ENCODE data around the gene DACT2. TPM values are rescaled to one million over a fixed set of nuclear protein-coding genes. Genes with fewer than 3 reads are reported as not detected.

Gene DACT2
- total RNA-seq, 1 experiment from 2014 or later, result 3.3 TPM

DNA sequence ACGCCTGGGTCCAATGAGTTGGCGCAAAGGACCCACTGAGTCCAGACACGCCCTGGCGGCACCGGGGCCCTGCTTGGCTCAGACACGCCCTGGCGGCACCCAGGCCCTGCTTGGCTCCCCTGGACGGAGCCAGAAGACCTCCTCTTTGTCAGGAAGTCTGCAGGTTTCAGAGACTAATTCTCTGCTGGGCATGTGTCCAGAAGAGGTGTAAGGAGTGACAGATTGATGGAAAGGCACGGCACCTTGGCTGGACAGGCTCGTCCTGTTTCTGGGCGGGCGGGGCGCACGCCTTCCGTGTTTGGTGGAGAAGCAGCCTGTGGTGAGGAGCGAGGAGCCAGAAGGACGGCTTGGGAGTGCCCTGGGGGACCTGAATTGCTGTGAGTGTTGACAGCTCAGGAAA, 23.1 kb upstream of the DACT2 start:
- POLR2A ChIA-PET, result no interaction called here
- ATAC-seq (no peak), DNase-seq (ENCODE audit: low read depth, low spot score) (no peak)
- intact Hi-C loops (cut with micrococcal nuclease; ENCODE audit: unreplicated experiment) (no loop called here), in situ Hi-C loops (cut with HindIII; ENCODE audit: low pct_unique_long_range_greater_than_20kb, low sequenced_read_pairs) (no loop called here)
- H3K36me3 ChIP-seq (ENCODE audit: control insufficient read depth, insufficient read depth, low read length), result no peaks in the 10 kb centered on the region
- no peak for TF ChIP-seq TCF7L2 (IDR thresholded peaks at IDR 0.05; ENCODE audit: low read depth, low read length)
- TF ChIP-seq, protein P1, sequence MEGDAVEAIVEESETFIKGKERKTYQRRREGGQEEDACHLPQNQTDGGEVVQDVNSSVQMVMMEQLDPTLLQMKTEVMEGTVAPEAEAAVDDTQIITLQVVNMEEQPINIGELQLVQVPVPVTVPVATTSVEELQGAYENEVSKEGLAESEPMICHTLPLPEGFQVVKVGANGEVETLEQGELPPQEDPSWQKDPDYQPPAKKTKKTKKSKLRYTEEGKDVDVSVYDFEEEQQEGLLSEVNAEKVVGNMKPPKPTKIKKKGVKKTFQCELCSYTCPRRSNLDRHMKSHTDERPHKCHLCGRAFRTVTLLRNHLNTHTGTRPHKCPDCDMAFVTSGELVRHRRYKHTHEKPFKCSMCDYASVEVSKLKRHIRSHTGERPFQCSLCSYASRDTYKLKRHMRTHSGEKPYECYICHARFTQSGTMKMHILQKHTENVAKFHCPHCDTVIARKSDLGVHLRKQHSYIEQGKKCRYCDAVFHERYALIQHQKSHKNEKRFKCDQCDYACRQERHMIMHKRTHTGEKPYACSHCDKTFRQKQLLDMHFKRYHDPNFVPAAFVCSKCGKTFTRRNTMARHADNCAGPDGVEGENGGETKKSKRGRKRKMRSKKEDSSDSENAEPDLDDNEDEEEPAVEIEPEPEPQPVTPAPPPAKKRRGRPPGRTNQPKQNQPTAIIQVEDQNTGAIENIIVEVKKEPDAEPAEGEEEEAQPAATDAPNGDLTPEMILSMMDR (IDR thresholded peaks at IDR 0.05), result no peak
- TF ChIP-seq SIN3A (IDR thresholded peaks at IDR 0.05; ENCODE audit: borderline replicate concordance, insufficient read depth, low read depth, low read length), result no peak
- TF ChIP-seq, protein P2, sequence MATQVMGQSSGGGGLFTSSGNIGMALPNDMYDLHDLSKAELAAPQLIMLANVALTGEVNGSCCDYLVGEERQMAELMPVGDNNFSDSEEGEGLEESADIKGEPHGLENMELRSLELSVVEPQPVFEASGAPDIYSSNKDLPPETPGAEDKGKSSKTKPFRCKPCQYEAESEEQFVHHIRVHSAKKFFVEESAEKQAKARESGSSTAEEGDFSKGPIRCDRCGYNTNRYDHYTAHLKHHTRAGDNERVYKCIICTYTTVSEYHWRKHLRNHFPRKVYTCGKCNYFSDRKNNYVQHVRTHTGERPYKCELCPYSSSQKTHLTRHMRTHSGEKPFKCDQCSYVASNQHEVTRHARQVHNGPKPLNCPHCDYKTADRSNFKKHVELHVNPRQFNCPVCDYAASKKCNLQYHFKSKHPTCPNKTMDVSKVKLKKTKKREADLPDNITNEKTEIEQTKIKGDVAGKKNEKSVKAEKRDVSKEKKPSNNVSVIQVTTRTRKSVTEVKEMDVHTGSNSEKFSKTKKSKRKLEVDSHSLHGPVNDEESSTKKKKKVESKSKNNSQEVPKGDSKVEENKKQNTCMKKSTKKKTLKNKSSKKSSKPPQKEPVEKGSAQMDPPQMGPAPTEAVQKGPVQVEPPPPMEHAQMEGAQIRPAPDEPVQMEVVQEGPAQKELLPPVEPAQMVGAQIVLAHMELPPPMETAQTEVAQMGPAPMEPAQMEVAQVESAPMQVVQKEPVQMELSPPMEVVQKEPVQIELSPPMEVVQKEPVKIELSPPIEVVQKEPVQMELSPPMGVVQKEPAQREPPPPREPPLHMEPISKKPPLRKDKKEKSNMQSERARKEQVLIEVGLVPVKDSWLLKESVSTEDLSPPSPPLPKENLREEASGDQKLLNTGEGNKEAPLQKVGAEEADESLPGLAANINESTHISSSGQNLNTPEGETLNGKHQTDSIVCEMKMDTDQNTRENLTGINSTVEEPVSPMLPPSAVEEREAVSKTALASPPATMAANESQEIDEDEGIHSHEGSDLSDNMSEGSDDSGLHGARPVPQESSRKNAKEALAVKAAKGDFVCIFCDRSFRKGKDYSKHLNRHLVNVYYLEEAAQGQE (IDR thresholded peaks at IDR 0.05; ENCODE audit: insufficient read depth in 1 of 2, low read depth in 2 of 2, low read length in 1 of 2), result no peak
- no peak for TF ChIP-seq POLR2AphosphoS5 (IDR thresholded peaks at IDR 0.05; ENCODE audit: low read depth, low read length)
- CTCF ChIA-PET, result no interaction called here
- H3K27me3 ChIP-seq (ENCODE audit: control insufficient read depth, insufficient read depth, low read length), result no peaks in the 10 kb centered on the region
- BruUV-seq (replicated peaks), result no TSS peak
- H3K9me3 ChIP-seq (ENCODE audit: control insufficient read depth, insufficient read depth, low read depth, low read length), result no peaks in the 10 kb centered on the region
- no peak overlapping the region for H3K4me3 ChIP-seq (ENCODE audit: low read depth in 2 of 2, low read length in 2 of 2)
- H3K27ac ChIP-seq (ENCODE audit: low read length), result no peak overlapping the region
- H3K4me1 ChIP-seq (ENCODE audit: control insufficient read depth, insufficient read depth, low read length), result no peaks in the 10 kb centered on the region

DNA sequence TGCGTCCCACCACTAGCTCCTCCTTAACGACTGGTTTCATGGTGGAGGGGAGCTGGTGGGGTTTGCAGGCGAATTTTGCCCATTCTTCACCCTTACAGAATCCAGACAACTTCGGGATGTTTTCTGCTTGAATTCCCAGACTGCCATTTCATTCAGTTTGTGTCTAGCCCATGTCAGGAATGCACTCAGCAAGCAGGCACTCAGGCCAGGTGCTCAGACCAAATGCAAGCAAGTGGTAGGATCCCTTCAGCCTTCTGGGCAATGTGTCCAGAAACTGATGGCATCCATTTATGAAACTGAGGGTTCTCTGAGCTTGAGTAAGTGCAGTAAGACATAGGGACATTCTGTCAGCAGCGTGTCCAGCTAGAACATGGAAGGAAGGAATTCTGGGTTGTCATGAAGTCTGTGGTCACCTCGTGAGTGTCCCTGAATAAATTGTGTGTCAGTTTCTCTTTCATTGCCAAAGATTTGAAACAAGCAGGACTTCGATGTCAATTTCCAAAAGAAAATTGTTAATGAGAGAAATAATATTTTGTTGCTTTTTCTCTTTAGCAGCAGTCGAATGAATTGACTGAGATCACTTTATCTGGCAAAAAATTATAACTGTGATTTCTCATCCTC, 21.8 kb upstream of the DACT2 start:
- DNase-seq (ENCODE audit: low read depth, low spot score) (no peak), ATAC-seq (no peak)
- H3K27me3 ChIP-seq (ENCODE audit: control insufficient read depth, insufficient read depth, low read length), result no peaks in the 10 kb centered on the region
- ChIA-PET CTCF (no interaction called here), POLR2A (no interaction called here)
- TF ChIP-seq SIN3A (IDR thresholded peaks at IDR 0.05; ENCODE audit: borderline replicate concordance, insufficient read depth, low read depth, low read length), result no peak
- no peak for TF ChIP-seq TCF7L2 (IDR thresholded peaks at IDR 0.05; ENCODE audit: low read depth, low read length)
- TF ChIP-seq, protein P2 (IDR thresholded peaks at IDR 0.05; ENCODE audit: insufficient read depth in 1 of 2, low read depth in 2 of 2, low read length in 1 of 2), result no peak
- H3K4me3 ChIP-seq (ENCODE audit: low read depth in 2 of 2, low read length in 2 of 2), result no peak overlapping the region
- H3K4me1 ChIP-seq (ENCODE audit: control insufficient read depth, insufficient read depth, low read length), result no peaks in the 10 kb centered on the region
- H3K27ac ChIP-seq (ENCODE audit: low read length), result no peak overlapping the region
- in situ Hi-C loops (cut with HindIII; ENCODE audit: low pct_unique_long_range_greater_than_20kb, low sequenced_read_pairs), result no loop called here
- BruUV-seq (replicated peaks), result no TSS peak
- no peaks in the 10 kb centered on the region for H3K9me3 ChIP-seq (ENCODE audit: control insufficient read depth, insufficient read depth, low read depth, low read length)
- intact Hi-C loops (cut with micrococcal nuclease; ENCODE audit: unreplicated experiment), result no loop called here
- no peaks in the 10 kb centered on the region for H3K36me3 ChIP-seq (ENCODE audit: control insufficient read depth, insufficient read depth, low read length)

Measured in Panc1 (cell line).